HL-60 (cell line): Measurements from ENCODE around the gene LATS1.
"Not testable (repeated sequence)": the region's sequence is repeated elsewhere in the genome, so short reads cannot be mapped to it uniquely, and the experiment has no call there.

Source experiments
- DNase-seq, 2 experiments: peaks; one replicate each; pipeline ENCODE4 v3.0.0-alpha.2; 2010 to 2020; ENCODE audit warnings: low read depth in 1 of 2, low spot score in 1 of 2
- H3K27ac ChIP-seq: fragments of 250-450 bp; sonication (Bioruptor Pico); replicated peaks from 2 replicates; pipeline ENCODE4 v1.5.1; 2020; ENCODE audit warnings: mild to moderate bottlenecking, moderate library complexity
- H3K27me3 ChIP-seq: fragments of 250-450 bp; sonication (Bioruptor Pico); 2 replicates; pipeline ENCODE4 v1.5.1; 2021; ENCODE audit warnings: mild to moderate bottlenecking, moderate library complexity; ENCODE audit not compliant: insufficient read depth, poor library complexity, severe bottlenecking
- H3K4me3 ChIP-seq: replicated peaks from 2 replicates; pipeline ENCODE4 v1.5.1; 2011; ENCODE audit warnings: mild to moderate bottlenecking, control low read depth, low read length; ENCODE audit not compliant: insufficient read depth
- CTCF ChIP-seq: IDR thresholded peaks from one replicate; pipeline ENCODE4 v1.5.1; 2011; ENCODE audit warnings: low read length, control low read depth, inconsistent platforms; ENCODE audit not compliant: insufficient read depth
- GABPA ChIP-seq: IDR thresholded peaks from 2 replicates; pipeline ENCODE4 v1.6.1; 2012; ENCODE audit warnings: low read depth
- POLR2AphosphoS5 ChIP-seq: IDR thresholded peaks from 2 replicates; pipeline ENCODE4 v1.6.1; 2012; ENCODE audit warnings: low read depth
- REST ChIP-seq: IDR thresholded peaks from 2 replicates; pipeline ENCODE4 v1.6.1; 2012; ENCODE audit warnings: low read depth; ENCODE audit not compliant: insufficient replicate concordance
- SPI1 ChIP-seq: IDR thresholded peaks from 2 replicates; pipeline ENCODE4 v1.6.1; 2012; ENCODE audit warnings: low read depth, mild to moderate bottlenecking, borderline replicate concordance

The LATS1 gene

GRCh38 chr6:149761438-149761837 is 43.5 kb upstream of the LATS1 start:
- DNase-seq = peak; percentile 42 to 49

GRCh38 chr6:149756261-149756636 is 38.3 kb upstream of the LATS1 start:
- Histone ChIP-seq H3K4me3 (no peak overlapping the region), H3K27ac (no peak overlapping the region), H3K27me3 (no peaks in the 10 kb centered on the region)
- DNase-seq = no peak
- TF ChIP-seq GABPA = no peak
- no peak for TF ChIP-seq SPI1
- no peak for TF ChIP-seq CTCF
- TF ChIP-seq POLR2AphosphoS5 = no peak
- TF ChIP-seq REST = no peak

More at GRCh38 chr6:149761438-149761837, 43.5 kb upstream of the LATS1 start:
- Histone ChIP-seq H3K4me3 (no peak overlapping the region), H3K27ac (peak overlapping the region; percentile 52), H3K27me3 (no peaks in the 10 kb centered on the region)
- TF ChIP-seq SPI1 = peak; percentile 34; the same call in 1 of the 2 replicates
- TF ChIP-seq POLR2AphosphoS5 = no peak; the same call in 1 of the 2 replicates

GRCh38 chr6:149755300-149756260 is 37.7 kb upstream of the LATS1 start:
- no peak overlapping the region for H3K4me3 ChIP-seq
- H3K27me3 ChIP-seq = no peaks in the 10 kb centered on the region
- TF ChIP-seq CTCF (no peak), REST (no peak), SPI1 (no peak), GABPA (no peak), POLR2AphosphoS5 (0 out of 2 replicates have a peak, but pooled peaks have one; percentile 27)
- no peak for DNase-seq
- no peak overlapping the region for H3K27ac ChIP-seq

GRCh38 chr6:149754548-149754947 is 36.6 kb upstream of the LATS1 start:
- TF ChIP-seq GABPA = no peak
- TF ChIP-seq CTCF = no peak
- no peak for TF ChIP-seq POLR2AphosphoS5
- no peak for TF ChIP-seq REST
- TF ChIP-seq SPI1 = no peak
- no peak overlapping the region for H3K4me3 ChIP-seq

GRCh38 chr6:149753374-149753637 is 35.4 kb upstream of the LATS1 start:
- H3K27ac ChIP-seq = peak overlapping the region; percentile 93
- peak in 1 of 2 experiments; percentile 61 for DNase-seq

More at GRCh38 chr6:149754548-149754947, 36.6 kb upstream of the LATS1 start:
- Histone ChIP-seq H3K27me3 (no peaks in the 10 kb centered on the region), H3K27ac (no peak overlapping the region)
- no peak for DNase-seq

More at GRCh38 chr6:149753374-149753637, 35.4 kb upstream of the LATS1 start:
- not testable (repeated sequence) for H3K27me3 ChIP-seq, H3K4me3 ChIP-seq
